SU-DHL-6 (cell line): ENCODE data around the gene PRDM10.

Experiments
- H2AFZ ChIP-seq: fragments of 200-600 bp; sonication (generic); 2 replicates; pipeline ENCODE4 v1.6.1; 2014; ENCODE audit warnings: low read depth, mild to moderate bottlenecking, moderate library complexity, mixed read lengths, antibody characterized with exemption, low read length; ENCODE audit not compliant: severe bottlenecking
- H3F3A ChIP-seq: fragments of 200-600 bp; shearing (Covaris generic); 2 replicates; pipeline ENCODE4 v1.6.0; 2016; ENCODE audit warnings: antibody characterized with exemption, mild to moderate bottlenecking; ENCODE audit not compliant: insufficient read depth
- H3K27ac ChIP-seq: fragments of 200-600 bp; sonication (generic); 2 replicates; pipeline ENCODE4 v1.5.1; 2016; ENCODE audit warnings: low read depth, mild to moderate bottlenecking, low read length, moderate library complexity, mixed read lengths
- H3K27me3 ChIP-seq: fragments of 200-600 bp; sonication (generic), shearing (Covaris generic); 2 replicates; pipeline ENCODE4 v1.6.0; 2014; ENCODE audit warnings: mild to moderate bottlenecking, low read length
- H3K36me3 ChIP-seq: fragments of 200-600 bp; sonication (generic); 2 replicates; pipeline ENCODE4 v1.6.1; 2014; ENCODE audit warnings: mild to moderate bottlenecking, low read length, mixed read lengths
- H3K4me2 ChIP-seq: fragments of 300-600, 200-600 bp; shearing (Covaris generic), sonication (generic); 2 replicates; pipeline ENCODE4 v1.6.0; 2014; ENCODE audit warnings: low read length, low read depth, mild to moderate bottlenecking; ENCODE audit not compliant: poor library complexity, severe bottlenecking
- H3K4me3 ChIP-seq: fragments of 200-600 bp; sonication (generic); 2 replicates; pipeline ENCODE4 v1.5.1; 2014; ENCODE audit warnings: antibody characterized with exemption, low read length, mild to moderate bottlenecking, mixed read lengths; ENCODE audit not compliant: insufficient read depth, poor library complexity, severe bottlenecking
- H3K79me2 ChIP-seq: fragments of 200-600 bp; sonication (generic); 2 replicates; pipeline ENCODE4 v1.6.1; 2014; ENCODE audit warnings: mild to moderate bottlenecking, low read length, moderate library complexity; ENCODE audit not compliant: insufficient read depth
- H3K9ac ChIP-seq: fragments of 200-600 bp; sonication (generic); 2 replicates; pipeline ENCODE4 v1.7.0; 2014; ENCODE audit warnings: mild to moderate bottlenecking, low read length
- H3K9me2 ChIP-seq: fragments of 200-600 bp; sonication (generic); replicated peaks from 2 replicates; pipeline ENCODE4 v1.6.1; 2014; ENCODE audit warnings: low read length; ENCODE audit not compliant: insufficient read depth
- H3K9me3 ChIP-seq: fragments of 200-600 bp; sonication (generic); 2 replicates; pipeline ENCODE4 v1.6.1; 2014; ENCODE audit warnings: low read length, mixed read lengths; ENCODE audit not compliant: insufficient read depth
- H4K20me1 ChIP-seq: fragments of 200-600 bp; sonication (generic); 2 replicates; pipeline ENCODE4 v1.6.1; 2014; ENCODE audit warnings: low read depth, mild to moderate bottlenecking, antibody characterized with exemption, low read length, moderate library complexity, mixed read lengths
- CTCF ChIP-seq: fragments of 200-600 bp; sonication (generic); IDR thresholded peaks from one replicate; pipeline ENCODE4 v1.5.1; 2017; ENCODE audit warnings: antibody characterized with exemption, mild to moderate bottlenecking, low read length, moderate library complexity; ENCODE audit not compliant: insufficient read depth, poor library complexity, severe bottlenecking
- EZH2phosphoT487 ChIP-seq: fragments of 200-600 bp; sonication (generic), shearing (Covaris generic); conservative IDR thresholded peaks from 2 replicates; pipeline ENCODE4 v1.6.1; 2018; ENCODE audit warnings: mild to moderate bottlenecking, antibody characterized with exemption, low read length, moderate library complexity, mixed read lengths

The PRDM10 gene

GRCh38 chr11:130002846-130003716 lies 446 bp upstream of the PRDM10 start:
- Histone ChIP-seq H3K27me3 (no peaks in the 10 kb centered on the region), H3K36me3 (no peaks in the 10 kb centered on the region), H3K4me3 (peak overlapping the region; percentile 79), H3K9me2 (no peaks in the 10 kb centered on the region), H3K9ac (peak overlapping the region; percentile 96), H3K27ac (peak overlapping the region; percentile 100), H3K4me2 (peak overlapping the region; percentile 97), H2AFZ (no peak overlapping the region), H4K20me1 (no peaks in the 10 kb centered on the region), H3K79me2 (peaks cover 23% of the 10 kb centered on the region), H3F3A (peaks cover 51% of the 10 kb centered on the region), H3K9me3 (no peaks in the 10 kb centered on the region)
- TF ChIP-seq EZH2phosphoT487 = no peak
- no peak for TF ChIP-seq CTCF

DNA sequence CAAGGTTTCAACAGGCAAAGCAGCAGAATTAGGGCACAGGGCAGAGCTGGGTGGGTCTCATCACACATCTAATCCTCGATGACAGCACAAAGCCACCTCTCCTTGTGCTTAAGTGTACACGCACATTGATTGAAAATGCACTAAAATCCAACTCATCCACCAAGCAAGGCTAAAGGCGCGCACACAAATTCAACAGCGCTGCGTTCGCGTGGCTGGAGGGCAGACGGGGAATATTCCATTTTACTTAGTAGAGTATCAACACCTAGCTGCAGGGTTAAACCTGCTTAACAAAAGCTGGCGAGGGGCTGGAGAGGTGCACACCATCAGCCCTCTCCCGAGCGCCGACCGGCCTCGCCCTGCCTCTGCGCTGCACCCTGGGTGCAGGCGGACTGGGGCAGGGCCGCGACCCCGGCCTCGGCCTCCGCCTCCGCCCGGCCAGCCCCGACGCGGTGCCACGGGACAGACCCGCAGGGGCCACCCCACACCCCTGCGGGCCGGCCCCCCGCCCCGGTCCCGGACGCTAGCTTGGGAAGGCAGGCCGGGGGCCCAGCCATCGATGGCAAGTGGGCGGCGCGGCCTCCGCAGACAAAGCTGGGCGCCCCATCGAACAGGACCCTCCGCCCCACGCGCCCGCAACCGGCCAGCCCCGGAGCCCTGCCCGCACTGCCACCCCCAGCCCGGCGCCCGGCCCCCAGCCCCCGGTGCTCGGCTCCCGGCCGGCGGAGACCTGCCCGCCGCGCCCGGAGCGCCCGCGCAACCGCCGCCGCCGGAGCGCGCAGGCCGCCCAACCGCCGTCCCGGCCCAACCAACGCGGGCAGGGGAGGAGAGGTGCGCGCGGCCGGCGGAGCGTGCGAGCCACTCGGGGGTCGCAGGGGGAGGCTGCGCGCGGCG lies 929 bp downstream of the PRDM10 start:
- no peak for TF ChIP-seq CTCF
- TF ChIP-seq EZH2phosphoT487 = no peak
- Histone ChIP-seq H3K4me3 (peak overlapping the region; percentile 79), H3K4me2 (peak overlapping the region; percentile 97), H3F3A (peaks cover 64% of the 10 kb centered on the region), H3K27ac (peak overlapping the region; percentile 100), H2AFZ (no peak overlapping the region), H3K27me3 (no peaks in the 10 kb centered on the region), H3K9ac (peak overlapping the region; percentile 96), H3K79me2 (peaks cover 23% of the 10 kb centered on the region), H3K9me3 (no peaks in the 10 kb centered on the region), H4K20me1 (no peaks in the 10 kb centered on the region), H3K36me3 (no peaks in the 10 kb centered on the region), H3K9me2 (no peaks in the 10 kb centered on the region)

- no peak overlapping the region for H2AFZ ChIP-seq
- H3K27ac ChIP-seq = peak overlapping the region; percentile 100
- H3K9me3 ChIP-seq = no peaks in the 10 kb centered on the region
- peaks cover 23% of the 10 kb centered on the region for H3K79me2 ChIP-seq
- H3K4me2 ChIP-seq = peak overlapping the region; percentile 71
- no peaks in the 10 kb centered on the region for H3K36me3 ChIP-seq
- no peaks in the 10 kb centered on the region for H3K27me3 ChIP-seq
- peak overlapping the region; percentile 79 for H3K4me3 ChIP-seq
- H3K9ac ChIP-seq = peak overlapping the region; percentile 96
- TF ChIP-seq CTCF (no peak), EZH2phosphoT487 (no peak)
- no peaks in the 10 kb centered on the region for H3K9me2 ChIP-seq
- no peaks in the 10 kb centered on the region for H4K20me1 ChIP-seq
- H3F3A ChIP-seq = peaks cover 68% of the 10 kb centered on the region
Measured at GRCh38 chr11:130000552-130001176, 2.0 kb downstream of the PRDM10 start.
